Sigmoid colon (tissue), 4 donors: ENCODE results near the gene RELN.

Experiments used
- CTCF ChIP-seq, 4 experiments: fragments of 450-650 bp in 3 of 4; fragments of 200-600 bp in 1 of 4; IDR thresholded peaks; one replicate each; pipeline ENCODE4 v1.5.1; 2016 to 2019; ENCODE audit warnings: antibody characterized with exemption in 4 of 4, mild to moderate bottlenecking in 3 of 4, moderate library complexity in 2 of 4
- POLR2A ChIP-seq, 2 donors: fragments of 450-650 bp; IDR thresholded peaks; one replicate each; pipeline ENCODE4 v1.6.1; 2016; ENCODE audit warnings: antibody characterized with exemption in 2 of 2, mild to moderate bottlenecking in 2 of 2, moderate library complexity in 2 of 2
- POLR2AphosphoS5 ChIP-seq, 4 donors: sonication (generic); formaldehyde crosslinking; IDR thresholded peaks; one replicate each; pipeline ENCODE4 v1.6.1; 2017; ENCODE audit warnings: antibody characterized with exemption in 4 of 4

- no peak for TF ChIP-seq CTCF (IDR thresholded peaks at IDR 0.05)
- no peak for TF ChIP-seq POLR2AphosphoS5 (IDR thresholded peaks at IDR 0.05)
- no peak for TF ChIP-seq POLR2A (IDR thresholded peaks at IDR 0.05)
Measured at GRCh38 chr7:103771294-103771693, 218.2 kb downstream of the RELN start.
